Endothelial cell of umbilical vein (primary cell): ENCODE data around the gene ITSN2. TPM values are rescaled to one million over a fixed set of nuclear protein-coding genes. Genes with fewer than 3 reads are reported as not detected.

Experiments
- BruUV-seq: library from RNA; stranded (reverse); fragments of 400-500 nt; replicated peaks from 2 replicates; lab custom pipeline; 2021; lab: Mats Ljungman, UMichigan
- CTCF ChIA-PET: fragments of 300-600, 350-600 bp; sonication (Branson Sonifier 250); formaldehyde crosslinking; loops from one replicate; lab custom pipeline; 2021; ENCODE audit warnings: antibody characterized with exemption, inconsistent platforms; lab: Charles Lee
- POLR2A ChIA-PET: fragments of 300-600, 350-600 bp; sonication (Branson Sonifier 250); formaldehyde crosslinking; loops from one replicate; lab custom pipeline; 2021; ENCODE audit warnings: antibody characterized with exemption, inconsistent platforms; lab: Charles Lee
- DNase-seq: peaks from one replicate; pipeline ENCODE4 v3.0.0-alpha.2; 2011; ENCODE audit warnings: low read depth, low spot score
- FAIRE-seq: peaks from 2 replicates; lab custom pipeline; 2011; peaks lifted over from hg19 to GRCh38; lab: Jason Lieb, UNC
- H2AFZ ChIP-seq: 2 replicates; pipeline ENCODE4 v1.6.0; 2012; ENCODE audit warnings: low read depth, low read length, control low read depth, inconsistent platforms
- H3K27ac ChIP-seq: 2 replicates; pipeline ENCODE4 v1.5.1; 2011; ENCODE audit warnings: low read depth, mild to moderate bottlenecking, control low read depth, low read length, moderate library complexity; ENCODE audit not compliant: insufficient read depth
- H3K27me3 ChIP-seq, 2 experiments: 2 replicates each; pipeline versions ENCODE4 v1.6.0 to v1.6.1; 2011; ENCODE audit warnings: low read length in 2 of 2, mixed read lengths in 1 of 2; ENCODE audit not compliant: control insufficient read depth in 2 of 2, insufficient read depth in 2 of 2
- H3K36me3 ChIP-seq, 2 experiments: 2 replicates in 1 of 2; 3 replicates in 1 of 2; pipeline ENCODE4 v1.5.1; 2011; ENCODE audit warnings: low read length in 2 of 2, mild to moderate bottlenecking in 1 of 2, moderate library complexity in 1 of 2; ENCODE audit not compliant: control insufficient read depth in 2 of 2, insufficient read depth in 2 of 2; ENCODE audit errors: extremely low read depth in 1 of 2
- H3K4me1 ChIP-seq: 3 replicates; pipeline ENCODE4 v1.5.1; 2011; ENCODE audit warnings: mild to moderate bottlenecking, low read length; ENCODE audit not compliant: control insufficient read depth, insufficient read depth; ENCODE audit errors: extremely low read depth
- H3K4me2 ChIP-seq: 2 replicates; pipeline ENCODE4 v1.6.1; 2011; ENCODE audit warnings: low read length, control low read depth, mixed read lengths; ENCODE audit not compliant: insufficient read depth
- H3K4me3 ChIP-seq, 3 experiments: fragments of 200-600 bp in 1 of 3; sonication (generic), shearing (Covaris generic) in 1 of 3; replicated peaks in 1 of 3; 2 replicates each; pipeline ENCODE4 v1.5.1; 2011 to 2016; ENCODE audit warnings: control low read depth in 3 of 3, low read length in 3 of 3, mild to moderate bottlenecking in 2 of 3, inconsistent platforms in 1 of 3, low read depth in 1 of 3, moderate library complexity in 1 of 3; ENCODE audit not compliant: insufficient read depth in 1 of 3
- H3K79me2 ChIP-seq: 2 replicates; pipeline ENCODE4 v1.6.0; 2012; ENCODE audit warnings: low read length, inconsistent platforms; ENCODE audit not compliant: control insufficient read depth, insufficient read depth
- H3K9ac ChIP-seq: replicated peaks from 2 replicates; pipeline ENCODE3; 2011; ENCODE audit warnings: low read length, control low read depth; ENCODE audit not compliant: insufficient read depth; ENCODE audit errors: extremely low read depth
- H3K9me1 ChIP-seq: replicated peaks from 3 replicates; pipeline ENCODE4 v1.6.0; 2011; ENCODE audit warnings: mild to moderate bottlenecking, low read length; ENCODE audit not compliant: control insufficient read depth, insufficient read depth; ENCODE audit errors: extremely low read depth
- H3K9me3 ChIP-seq: replicated peaks from 2 replicates; pipeline ENCODE4 v1.5.1; 2012; ENCODE audit warnings: low read length, inconsistent platforms; ENCODE audit not compliant: control insufficient read depth, insufficient read depth
- H4K20me1 ChIP-seq: replicated peaks from 2 replicates; pipeline ENCODE3; 2011; ENCODE audit warnings: mild to moderate bottlenecking, low read length; ENCODE audit not compliant: control insufficient read depth, insufficient read depth; ENCODE audit errors: extremely low read depth
- CTCF ChIP-seq, 2 donors: IDR thresholded peaks; 1 replicate in 1 of 2; 2 replicates in 1 of 2; pipeline ENCODE4 v1.5.1; 2011; ENCODE audit warnings: low read length in 2 of 2, mild to moderate bottlenecking in 2 of 2, moderate library complexity in 2 of 2, control low read depth in 1 of 2, inconsistent platforms in 1 of 2, low read depth in 1 of 2; ENCODE audit not compliant: insufficient read depth in 1 of 2; ENCODE audit errors: extremely low read depth in 1 of 2
- EZH2 ChIP-seq: IDR thresholded peaks from 2 replicates; pipeline ENCODE4 v1.6.1; 2012; ENCODE audit warnings: borderline replicate concordance, low read depth, mild to moderate bottlenecking, moderate library complexity, low read length, inconsistent platforms; ENCODE audit not compliant: severe bottlenecking
- FOS ChIP-seq: IDR thresholded peaks from 2 replicates; pipeline ENCODE4 v1.6.1; 2011; ENCODE audit warnings: mild to moderate bottlenecking, low read length, moderate library complexity, borderline replicate concordance; ENCODE audit not compliant: insufficient read depth
- JUN ChIP-seq: IDR thresholded peaks from 2 replicates; pipeline ENCODE4 v1.6.1; 2011; ENCODE audit warnings: borderline replicate concordance, low read depth; ENCODE audit not compliant: insufficient read length, insufficient read depth
- POLR2AphosphoS5 ChIP-seq: IDR thresholded peaks from 2 replicates; pipeline ENCODE4 v1.6.1; 2012; ENCODE audit warnings: low read depth, mild to moderate bottlenecking, control low read depth, low read length, moderate library complexity; ENCODE audit not compliant: insufficient read depth
- dilution Hi-C: fragments of 300-500 bp; cut with MboI; formaldehyde crosslinking; loops from one replicate; pipeline ENCODE4 v1.15.0; 2019; ENCODE audit warnings: low sequenced_read_pairs; ENCODE audit not compliant: extremely low pct_ligation_motif_present
- intact Hi-C: fragments of 100-400 bp; cut with micrococcal nuclease; formaldehyde crosslinking; loops from one replicate; pipeline ENCODE4 v1.10.0; 2022
- polyA plus RNA-seq, 4 experiments: library from polyadenylated mRNA; depleted of rRNA in 3 of 4; stranded (reverse) in 3 of 4; unstranded in 1 of 4; fragments of >200 nt; gene quantifications; 2 replicates each; pipeline versions ENCODE4 v1.2.1 to v1.2.3, GENCODE V29; 2011 to 2012; ENCODE audit warnings: missing spikeins in 1 of 4
- total RNA-seq: library from RNA; stranded (reverse); gene quantifications from 2 replicates; pipeline ENCODE4 v1.2.3, GENCODE V29; 2021

The ITSN2 gene
- total and polyA plus RNA-seq, 2 donors (not counting 3 experiments of a cell fraction or from before 2014, with no cell fraction given), result 30.5 to 56.8 TPM

GRCh38 chr2:24231461-24231881 lies 128.9 kb downstream of the ITSN2 start:
- dilution Hi-C loops, result no loop called here
- ChIA-PET POLR2A (no interaction called here), CTCF (interaction anchor here (1.2 kb wide), 1 partner anchor 8 kb away, joined by 3 read pairs; no protein-coding TSS in a partner anchor)
- Histone ChIP-seq H3K27ac (no peak overlapping the region), H3K27me3 (no peaks in the 10 kb centered on the region), H3K4me2 (no peak overlapping the region), H3K36me3 (no peaks in the 10 kb centered on the region), H3K9ac (no peak overlapping the region), H3K4me3 (no peak overlapping the region), H3K4me1 (no peaks in the 10 kb centered on the region), H2AFZ (no peak overlapping the region), H4K20me1 (no peaks in the 10 kb centered on the region), H3K9me1 (no peaks in the 10 kb centered on the region), H3K79me2 (no peaks in the 10 kb centered on the region), H3K9me3 (no peaks in the 10 kb centered on the region)
- intact Hi-C loops, result no loop called here
- DNase-seq (no peak), FAIRE-seq (no peak)
- BruUV-seq, result no TSS peak
- TF ChIP-seq POLR2AphosphoS5, result no peak

GRCh38 chr2:24228470-24228869 lies 131.9 kb downstream of the ITSN2 start:
- H3K9ac ChIP-seq, result no peak overlapping the region
- H3K4me3 ChIP-seq, result no peak overlapping the region
- no peak overlapping the region for H3K4me2 ChIP-seq
- peak; percentile 47 for FAIRE-seq
- no peaks in the 10 kb centered on the region for H3K79me2 ChIP-seq
- H3K27ac ChIP-seq, result no peak overlapping the region
- H3K9me1 ChIP-seq, result no peaks in the 10 kb centered on the region
- no peaks in the 10 kb centered on the region for H4K20me1 ChIP-seq
- intact Hi-C loops (loop anchor here (1.0 kb wide), 1 partner anchor 154 kb away; no protein-coding TSS in a partner anchor), dilution Hi-C loops (no loop called here)
- TF ChIP-seq CTCF (IDR thresholded peaks at IDR 0.05; ENCODE audit: extremely low read depth in 1 of 2, insufficient read depth in 1 of 2, low read depth in 1 of 2, low read length in 2 of 2), result peak; percentile 12 to 19
- TF ChIP-seq JUN, result no peak
- TF ChIP-seq EZH2, result no peak
- no peak for TF ChIP-seq FOS
- H3K9me3 ChIP-seq, result no peaks in the 10 kb centered on the region
- H3K36me3 ChIP-seq, result peaks cover 0 to 5% of the 10 kb centered on the region in 2 experiments
- POLR2A ChIA-PET, result no interaction called here
- no peaks in the 10 kb centered on the region for H3K4me1 ChIP-seq
- H3K27me3 ChIP-seq, result no peaks in the 10 kb centered on the region
- H2AFZ ChIP-seq, result no peak overlapping the region
- peak; percentile 39 for DNase-seq
- CTCF ChIA-PET, result interaction anchor here (0.6 to 1.5 kb wide), 6 partner anchors 15 to 404 kb away, joined by 3 to 4 read pairs (median 3); partner anchors contain the start of gene TP53I3
- BruUV-seq, result no TSS peak
